Left ventricle myocardium inferior (tissue), 1 donor: ENCODE measurements around the gene PAF1. TPM values are rescaled to one million over a fixed set of nuclear protein-coding genes. Genes with fewer than 3 reads are reported as not detected.

Experiments used
- DNase-seq: peaks from one replicate; pipeline ENCODE4 v3.0.0-alpha.2; 2020
- H3K27ac ChIP-seq: fragments of 200-600 bp; replicated peaks from 2 replicates; pipeline ENCODE4 v1.8.0; 2021
- H3K27me3 ChIP-seq: fragments of 200-600 bp; 2 replicates; pipeline ENCODE4 v1.8.0; 2021; ENCODE audit warnings: low read depth
- H3K36me3 ChIP-seq: fragments of 200-600 bp; 2 replicates; pipeline ENCODE4 v1.8.0; 2021
- H3K4me1 ChIP-seq: fragments of 200-600 bp; 2 replicates; pipeline ENCODE4 v1.8.0; 2021
- H3K4me3 ChIP-seq: fragments of 200-600 bp; 2 replicates; pipeline ENCODE4 v1.8.0; 2021; ENCODE audit warnings: mild to moderate bottlenecking, moderate library complexity
- H3K9me3 ChIP-seq: fragments of 200-600 bp; replicated peaks from 2 replicates; pipeline ENCODE4 v1.8.0; 2021
- CTCF ChIP-seq: fragments of 200-600 bp; IDR thresholded peaks from 2 replicates; pipeline ENCODE4 v1.8.0; 2021; ENCODE audit warnings: antibody characterized with exemption, mild to moderate bottlenecking, borderline replicate concordance
- intact Hi-C: fragments of 100-400 bp; cut with micrococcal nuclease; formaldehyde crosslinking; loops from one replicate; pipeline ENCODE4 v1.11.0; 2022
- total RNA-seq: library from RNA; stranded (reverse); fragmentation: NEBNext Ultra II Directional; extraction: Animal tissue kit (Norgen Biotek cat#: 25700); gene quantifications from one replicate; pipeline ENCODE4 v1.2.1, GENCODE V29; 2021
- donor health status: DM: no; HTN: yes; CAD: no; lungs with severe emphysema.

Gene PAF1
- total RNA-seq, 1 donor from 2014 or later = 33.2 TPM

- Histone ChIP-seq H3K36me3 (peaks cover 86% of the 10 kb centered on the region), H3K4me3 (no peak overlapping the region), H3K4me1 (peaks cover 11% of the 10 kb centered on the region), H3K27ac (no peak overlapping the region), H3K27me3 (no peaks in the 10 kb centered on the region), H3K9me3 (no peaks in the 10 kb centered on the region)
- intact Hi-C loops = no loop called here
- no peak for TF ChIP-seq CTCF
- DNase-seq = no peak
These were observed 34.8 kb downstream of the PAF1 start for GRCh38 chr19:39356073-39356472.

GRCh38 chr19:39355253-39355652 lies 35.7 kb downstream of the PAF1 start:
- peaks cover 78% of the 10 kb centered on the region for H3K36me3 ChIP-seq
- H3K27ac ChIP-seq = no peak overlapping the region
- TF ChIP-seq CTCF = no peak
- H3K4me3 ChIP-seq = no peak overlapping the region
- intact Hi-C loops = no loop called here
- H3K9me3 ChIP-seq = no peaks in the 10 kb centered on the region
- no peaks in the 10 kb centered on the region for H3K27me3 ChIP-seq
- no peak for DNase-seq
- peaks cover 11% of the 10 kb centered on the region for H3K4me1 ChIP-seq

GRCh38 chr19:39352381-39353255 lies 38.3 kb downstream of the PAF1 start:
- no peak for TF ChIP-seq CTCF
- no peaks in the 10 kb centered on the region for H3K9me3 ChIP-seq
- peak overlapping the region; percentile 42 for H3K27ac ChIP-seq
- peaks cover 51% of the 10 kb centered on the region for H3K36me3 ChIP-seq
- no peak for DNase-seq
- peaks cover 31% of the 10 kb centered on the region for H3K4me1 ChIP-seq
- no peaks in the 10 kb centered on the region for H3K27me3 ChIP-seq
- intact Hi-C loops = no loop called here
- no peak overlapping the region for H3K4me3 ChIP-seq

- no peak for TF ChIP-seq CTCF
- peaks cover 41% of the 10 kb centered on the region for H3K4me1 ChIP-seq
- no peaks in the 10 kb centered on the region for H3K27me3 ChIP-seq
- peak overlapping the region; percentile 42 for H3K27ac ChIP-seq
- peaks cover 41% of the 10 kb centered on the region for H3K36me3 ChIP-seq
- H3K9me3 ChIP-seq = no peaks in the 10 kb centered on the region
- intact Hi-C loops = no loop called here
- H3K4me3 ChIP-seq = no peak overlapping the region
- DNase-seq = no peak
These were observed 39.3 kb downstream of the PAF1 start for GRCh38 chr19:39351537-39352064.

GRCh38 chr19:39350156-39350555 lies 40.8 kb downstream of the PAF1 start:
- Histone ChIP-seq H3K4me1 (peaks cover 55% of the 10 kb centered on the region), H3K27me3 (no peaks in the 10 kb centered on the region), H3K27ac (no peak overlapping the region), H3K36me3 (peaks cover 27% of the 10 kb centered on the region), H3K9me3 (no peaks in the 10 kb centered on the region), H3K4me3 (no peak overlapping the region)
- intact Hi-C loops = no loop called here
- DNase-seq = no peak
- no peak for TF ChIP-seq CTCF
